PC-9 (cell line): ENCODE data around the gene HEG1.

Experiments used
- EZH2 ChIP-seq: fragments of 200-600 bp; sonication (generic); IDR thresholded peaks from 2 replicates; pipeline ENCODE4 v1.8.0; 2017; ENCODE audit warnings: antibody characterized with exemption, low read depth
- TF ChIP-seq, protein P1 (sequence below): fragments of 200-600 bp; sonication (generic); conservative IDR thresholded peaks from 2 replicates; pipeline ENCODE4 v1.6.1; 2017; ENCODE audit warnings: mixed run types, antibody characterized with exemption, mild to moderate bottlenecking, moderate library complexity

DNA sequence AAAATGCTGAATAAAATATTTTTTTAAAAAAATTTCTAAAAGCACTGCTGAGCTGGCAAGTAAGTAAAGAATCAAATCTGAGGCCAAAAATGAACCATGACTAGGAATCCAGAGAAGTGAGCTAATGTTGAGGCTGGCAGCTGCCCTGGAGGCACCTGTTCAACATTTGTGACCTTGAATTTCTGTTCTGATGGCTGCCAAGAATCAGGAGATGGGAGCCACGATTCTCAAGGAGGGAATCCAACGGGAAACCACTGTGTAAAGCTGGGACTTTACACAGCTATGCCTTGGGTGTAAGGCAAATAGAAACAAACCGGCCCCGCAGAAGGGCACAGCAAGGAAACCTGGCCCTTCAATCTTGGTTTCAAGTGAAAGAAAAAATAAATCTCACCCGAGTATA, 22.7 kb downstream of the HEG1 start:
- no peak for TF ChIP-seq EZH2
- TF ChIP-seq, protein P1, sequence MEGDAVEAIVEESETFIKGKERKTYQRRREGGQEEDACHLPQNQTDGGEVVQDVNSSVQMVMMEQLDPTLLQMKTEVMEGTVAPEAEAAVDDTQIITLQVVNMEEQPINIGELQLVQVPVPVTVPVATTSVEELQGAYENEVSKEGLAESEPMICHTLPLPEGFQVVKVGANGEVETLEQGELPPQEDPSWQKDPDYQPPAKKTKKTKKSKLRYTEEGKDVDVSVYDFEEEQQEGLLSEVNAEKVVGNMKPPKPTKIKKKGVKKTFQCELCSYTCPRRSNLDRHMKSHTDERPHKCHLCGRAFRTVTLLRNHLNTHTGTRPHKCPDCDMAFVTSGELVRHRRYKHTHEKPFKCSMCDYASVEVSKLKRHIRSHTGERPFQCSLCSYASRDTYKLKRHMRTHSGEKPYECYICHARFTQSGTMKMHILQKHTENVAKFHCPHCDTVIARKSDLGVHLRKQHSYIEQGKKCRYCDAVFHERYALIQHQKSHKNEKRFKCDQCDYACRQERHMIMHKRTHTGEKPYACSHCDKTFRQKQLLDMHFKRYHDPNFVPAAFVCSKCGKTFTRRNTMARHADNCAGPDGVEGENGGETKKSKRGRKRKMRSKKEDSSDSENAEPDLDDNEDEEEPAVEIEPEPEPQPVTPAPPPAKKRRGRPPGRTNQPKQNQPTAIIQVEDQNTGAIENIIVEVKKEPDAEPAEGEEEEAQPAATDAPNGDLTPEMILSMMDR, result no peak
